HepG2 (cell line): ENCODE data around the gene ETFB. TPM values are rescaled to one million over a fixed set of nuclear protein-coding genes. Genes with fewer than 3 reads are reported as not detected.

Source experiments
- DBP ChIP-seq: sonication (generic); formaldehyde crosslinking; IDR thresholded peaks from 2 replicates; pipeline ENCODE4 v1.4.0; 2020; ENCODE audit warnings: missing genetic modification reagents; ENCODE audit errors: not compliant biosample characterization
- EEA1 ChIP-seq: sonication (generic); formaldehyde crosslinking; IDR thresholded peaks from 2 replicates; pipeline ENCODE4 v1.5.1; 2020; ENCODE audit warnings: mild to moderate bottlenecking, missing genetic modification reagents, borderline replicate concordance
- KDM2A ChIP-seq: sonication (generic); formaldehyde crosslinking; IDR thresholded peaks from 2 replicates; pipeline ENCODE4 v1.4.0; 2020; ENCODE audit warnings: low read depth, missing genetic modification reagents, borderline replicate concordance
- KLF16 ChIP-seq, 2 experiments: sonication (generic) in 1 of 2; formaldehyde crosslinking in 1 of 2; IDR thresholded peaks; 2 replicates each; pipeline versions ENCODE4 v1.6.1 to v1.8.0; 2016 to 2023; ENCODE audit warnings: missing genetic modification reagents in 2 of 2, missing compliant biosample characterization in 1 of 2
- KMT2A ChIP-seq: sonication (generic); formaldehyde crosslinking; IDR thresholded peaks from 2 replicates; pipeline ENCODE4 v1.4.0; 2020; ENCODE audit warnings: missing genetic modification reagents
- NAIF1 ChIP-seq: sonication (generic); formaldehyde crosslinking; IDR thresholded peaks from 2 replicates; pipeline ENCODE4 v1.5.0; 2020; ENCODE audit warnings: mild to moderate bottlenecking, missing genetic modification reagents, borderline replicate concordance
- POGZ ChIP-seq: sonication (generic); formaldehyde crosslinking; IDR thresholded peaks from 2 replicates; pipeline ENCODE4 v1.4.0; 2020; ENCODE audit warnings: mild to moderate bottlenecking, missing genetic modification reagents
- PPARG ChIP-seq: conservative IDR thresholded peaks from 2 replicates; pipeline ENCODE4 v1.6.1; 2016; ENCODE audit warnings: missing biosample characterization, missing genetic modification reagents
- RORA ChIP-seq: sonication (generic); formaldehyde crosslinking; IDR thresholded peaks from 2 replicates; pipeline ENCODE4 v1.5.0; 2020; ENCODE audit warnings: mild to moderate bottlenecking, missing genetic modification reagents, moderate library complexity
- SAFB2 ChIP-seq: sonication (generic); formaldehyde crosslinking; IDR thresholded peaks from 2 replicates; pipeline ENCODE4 v1.5.1; 2020; ENCODE audit warnings: missing genetic modification reagents, low read depth, mild to moderate bottlenecking, borderline replicate concordance
- TAF1 ChIP-seq: sonication (generic); formaldehyde crosslinking; IDR thresholded peaks from 2 replicates; pipeline ENCODE4 v1.4.0; 2020; ENCODE audit warnings: missing genetic modification reagents
- THAP11 ChIP-seq: IDR thresholded peaks from 2 replicates; pipeline ENCODE4 v1.6.1; 2016; ENCODE audit warnings: missing biosample characterization, missing genetic modification reagents
- UBTF ChIP-seq: sonication (generic); formaldehyde crosslinking; IDR thresholded peaks from 2 replicates; pipeline ENCODE4 v1.4.0; 2020; ENCODE audit warnings: mild to moderate bottlenecking, missing genetic modification reagents
- ZBTB3 ChIP-seq: sonication (generic); formaldehyde crosslinking; IDR thresholded peaks from 2 replicates; pipeline ENCODE4 v1.4.0; 2020; ENCODE audit warnings: low read depth, mild to moderate bottlenecking, moderate library complexity, missing genetic modification reagents, borderline replicate concordance
- ZNF446 ChIP-seq: sonication (generic); formaldehyde crosslinking; IDR thresholded peaks from 2 replicates; pipeline ENCODE4 v1.5.0; 2020; ENCODE audit warnings: mild to moderate bottlenecking, missing genetic modification reagents
- ZNF574 ChIP-seq: sonication (generic); formaldehyde crosslinking; IDR thresholded peaks from 2 replicates; pipeline ENCODE4 v1.4.0; 2020; ENCODE audit warnings: missing genetic modification reagents
- ZNF678 ChIP-seq: sonication (generic); formaldehyde crosslinking; IDR thresholded peaks from 2 replicates; pipeline ENCODE4 v1.4.0; 2020; ENCODE audit warnings: mild to moderate bottlenecking, missing genetic modification reagents
- polyA plus RNA-seq, 8 experiments: library from polyadenylated mRNA; depleted of rRNA in 3 of 8; stranded (reverse) in 7 of 8; unstranded in 1 of 8; fragments of >200 nt; fragmentation: Illumina TruSeq in 4 of 8; extraction: Trizol in 4 of 8; gene quantifications; 2 replicates each; pipeline versions ENCODE4 v1.2.1 to v1.2.3, GENCODE V29; 2011 to 2016; ENCODE audit warnings: low read depth in 4 of 8, missing spikeins in 1 of 8, mixed read lengths in 1 of 8; ENCODE audit not compliant: insufficient read depth in 1 of 8
- total RNA-seq, 5 experiments: library from RNA; depleted of rRNA; stranded (reverse); fragments of >200 nt; fragmentation: Illumina TruSeq; extraction: Trizol; gene quantifications; 2 replicates each; pipeline ENCODE4 v1.2.3, GENCODE V29; 2016; ENCODE audit warnings: low read depth in 1 of 5
- TF ChIP-seq, protein P1 (sequence below): IDR thresholded peaks from 2 replicates; pipeline ENCODE4 v1.4.0; 2020; ENCODE audit warnings: mild to moderate bottlenecking, missing genetic modification reagents
- TF ChIP-seq, protein P2 (sequence below): IDR thresholded peaks from 2 replicates; pipeline ENCODE4 v1.6.1; 2016; ENCODE audit warnings: mild to moderate bottlenecking

The ETFB gene
- total and polyA plus RNA-seq, 2 of the 13 experiments (the other 11 are each of a cell fraction or from before 2014, with no cell fraction given) = 678 to 1,314 TPM

DNA sequence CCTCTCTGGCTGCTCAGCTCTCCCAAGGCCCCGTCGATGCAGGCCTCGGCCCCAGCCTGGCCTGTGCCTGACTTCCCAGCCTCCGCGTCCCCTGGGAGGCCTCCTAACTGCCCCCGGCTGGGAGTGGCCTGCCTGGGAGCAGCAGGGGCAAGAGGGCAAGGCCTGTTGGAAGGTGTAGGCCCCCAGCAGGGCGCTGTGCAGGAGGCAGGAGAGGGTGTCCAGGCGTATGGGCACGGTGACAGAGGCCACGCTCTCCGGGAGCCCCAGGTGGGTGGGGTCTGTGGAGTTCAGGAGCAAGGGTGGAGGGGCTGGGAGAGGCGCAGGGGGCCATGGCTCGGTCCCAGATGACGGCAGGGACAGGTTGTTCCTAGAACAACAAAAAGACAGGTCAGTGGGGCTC, 23.0 kb upstream of the ETFB start (continued):
- TF ChIP-seq PPARG (CRISPR knock-in tag) (no peak), NAIF1 (0 out of 2 replicates have a peak, but pooled peaks have one; percentile 37), ZBTB3 (CRISPR knock-in tag) (no peak), DBP (CRISPR knock-in tag) (no peak), POGZ (CRISPR knock-in tag) (no peak), KMT2A (CRISPR knock-in tag) (no peak), KDM2A (CRISPR knock-in tag) (peak; percentile 55; the same call in 1 of the 2 replicates), KLF16 (CRISPR knock-in tag; IDR thresholded peaks at IDR 0.05) (no peak), EEA1 (CRISPR knock-in tag) (no peak), ZNF446 (CRISPR knock-in tag) (no peak), TAF1 (CRISPR knock-in tag) (peak; percentile 44; the same call in 1 of the 2 replicates), ZNF574 (CRISPR knock-in tag) (no peak), THAP11 (CRISPR knock-in tag) (peak; percentile 59; the same call in 1 of the 2 replicates), RORA (CRISPR knock-in tag) (no peak), ZNF678 (CRISPR knock-in tag) (no peak), SAFB2 (no peak), UBTF (CRISPR knock-in tag) (peak; percentile 94)
- TF ChIP-seq, protein P1, sequence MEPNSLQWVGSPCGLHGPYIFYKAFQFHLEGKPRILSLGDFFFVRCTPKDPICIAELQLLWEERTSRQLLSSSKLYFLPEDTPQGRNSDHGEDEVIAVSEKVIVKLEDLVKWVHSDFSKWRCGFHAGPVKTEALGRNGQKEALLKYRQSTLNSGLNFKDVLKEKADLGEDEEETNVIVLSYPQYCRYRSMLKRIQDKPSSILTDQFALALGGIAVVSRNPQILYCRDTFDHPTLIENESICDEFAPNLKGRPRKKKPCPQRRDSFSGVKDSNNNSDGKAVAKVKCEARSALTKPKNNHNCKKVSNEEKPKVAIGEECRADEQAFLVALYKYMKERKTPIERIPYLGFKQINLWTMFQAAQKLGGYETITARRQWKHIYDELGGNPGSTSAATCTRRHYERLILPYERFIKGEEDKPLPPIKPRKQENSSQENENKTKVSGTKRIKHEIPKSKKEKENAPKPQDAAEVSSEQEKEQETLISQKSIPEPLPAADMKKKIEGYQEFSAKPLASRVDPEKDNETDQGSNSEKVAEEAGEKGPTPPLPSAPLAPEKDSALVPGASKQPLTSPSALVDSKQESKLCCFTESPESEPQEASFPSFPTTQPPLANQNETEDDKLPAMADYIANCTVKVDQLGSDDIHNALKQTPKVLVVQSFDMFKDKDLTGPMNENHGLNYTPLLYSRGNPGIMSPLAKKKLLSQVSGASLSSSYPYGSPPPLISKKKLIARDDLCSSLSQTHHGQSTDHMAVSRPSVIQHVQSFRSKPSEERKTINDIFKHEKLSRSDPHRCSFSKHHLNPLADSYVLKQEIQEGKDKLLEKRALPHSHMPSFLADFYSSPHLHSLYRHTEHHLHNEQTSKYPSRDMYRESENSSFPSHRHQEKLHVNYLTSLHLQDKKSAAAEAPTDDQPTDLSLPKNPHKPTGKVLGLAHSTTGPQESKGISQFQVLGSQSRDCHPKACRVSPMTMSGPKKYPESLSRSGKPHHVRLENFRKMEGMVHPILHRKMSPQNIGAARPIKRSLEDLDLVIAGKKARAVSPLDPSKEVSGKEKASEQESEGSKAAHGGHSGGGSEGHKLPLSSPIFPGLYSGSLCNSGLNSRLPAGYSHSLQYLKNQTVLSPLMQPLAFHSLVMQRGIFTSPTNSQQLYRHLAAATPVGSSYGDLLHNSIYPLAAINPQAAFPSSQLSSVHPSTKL = no peak
- TF ChIP-seq, protein P2, sequence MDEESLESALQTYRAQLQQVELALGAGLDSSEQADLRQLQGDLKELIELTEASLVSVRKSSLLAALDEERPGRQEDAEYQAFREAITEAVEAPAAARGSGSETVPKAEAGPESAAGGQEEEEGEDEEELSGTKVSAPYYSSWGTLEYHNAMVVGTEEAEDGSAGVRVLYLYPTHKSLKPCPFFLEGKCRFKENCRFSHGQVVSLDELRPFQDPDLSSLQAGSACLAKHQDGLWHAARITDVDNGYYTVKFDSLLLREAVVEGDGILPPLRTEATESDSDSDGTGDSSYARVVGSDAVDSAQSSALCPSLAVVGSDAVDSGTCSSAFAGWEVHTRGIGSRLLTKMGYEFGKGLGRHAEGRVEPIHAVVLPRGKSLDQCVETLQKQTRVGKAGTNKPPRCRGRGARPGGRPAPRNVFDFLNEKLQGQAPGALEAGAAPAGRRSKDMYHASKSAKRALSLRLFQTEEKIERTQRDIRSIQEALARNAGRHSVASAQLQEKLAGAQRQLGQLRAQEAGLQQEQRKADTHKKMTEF = peak; percentile 39; the same call in 1 of the 2 replicates
